HL-60 (cell line): ENCODE measurements around the gene CGB2.

Experiments used
- POLR2AphosphoS5 ChIP-seq: IDR thresholded peaks from 2 replicates; pipeline ENCODE4 v1.6.1; 2012; ENCODE audit warnings: low read depth
- TF ChIP-seq, protein P1 (sequence below): IDR thresholded peaks from one replicate; pipeline ENCODE4 v1.5.1; 2011; ENCODE audit warnings: low read length, control low read depth, inconsistent platforms; ENCODE audit not compliant: insufficient read depth

DNA sequence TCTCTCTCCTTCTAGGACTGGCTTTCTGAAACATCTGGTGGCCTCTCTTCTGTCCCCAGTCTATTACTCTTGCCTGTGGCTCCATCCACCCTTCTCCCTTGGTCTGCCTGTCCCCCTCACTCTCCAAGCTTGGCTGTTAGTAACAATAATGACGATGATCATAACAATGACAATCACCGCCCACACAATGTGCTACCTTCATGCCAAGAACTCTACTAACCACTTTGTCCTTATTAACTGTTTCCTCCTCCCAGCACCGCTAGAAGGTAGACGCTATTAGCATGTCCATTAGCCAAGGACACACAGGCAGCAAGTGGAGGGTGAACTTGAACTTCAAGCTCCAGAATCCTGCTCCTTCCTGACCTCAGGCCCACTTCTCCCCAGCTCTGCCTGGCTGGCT lies 41.3 kb upstream of the CGB2 start:
- TF ChIP-seq, protein P1, sequence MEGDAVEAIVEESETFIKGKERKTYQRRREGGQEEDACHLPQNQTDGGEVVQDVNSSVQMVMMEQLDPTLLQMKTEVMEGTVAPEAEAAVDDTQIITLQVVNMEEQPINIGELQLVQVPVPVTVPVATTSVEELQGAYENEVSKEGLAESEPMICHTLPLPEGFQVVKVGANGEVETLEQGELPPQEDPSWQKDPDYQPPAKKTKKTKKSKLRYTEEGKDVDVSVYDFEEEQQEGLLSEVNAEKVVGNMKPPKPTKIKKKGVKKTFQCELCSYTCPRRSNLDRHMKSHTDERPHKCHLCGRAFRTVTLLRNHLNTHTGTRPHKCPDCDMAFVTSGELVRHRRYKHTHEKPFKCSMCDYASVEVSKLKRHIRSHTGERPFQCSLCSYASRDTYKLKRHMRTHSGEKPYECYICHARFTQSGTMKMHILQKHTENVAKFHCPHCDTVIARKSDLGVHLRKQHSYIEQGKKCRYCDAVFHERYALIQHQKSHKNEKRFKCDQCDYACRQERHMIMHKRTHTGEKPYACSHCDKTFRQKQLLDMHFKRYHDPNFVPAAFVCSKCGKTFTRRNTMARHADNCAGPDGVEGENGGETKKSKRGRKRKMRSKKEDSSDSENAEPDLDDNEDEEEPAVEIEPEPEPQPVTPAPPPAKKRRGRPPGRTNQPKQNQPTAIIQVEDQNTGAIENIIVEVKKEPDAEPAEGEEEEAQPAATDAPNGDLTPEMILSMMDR: no peak
- TF ChIP-seq POLR2AphosphoS5: no peak
